ENCODE measurements around the gene PRR30.

GRCh38 chr2:27186613-27187345 lies 47.6 kb upstream of the PRR30 start:
- TF ChIP-seq POLR2AphosphoS5 (IDR thresholded peaks at IDR 0.05; ENCODE audit: low read depth, low read length): no peak
- TF ChIP-seq POLR2A (IDR thresholded peaks at IDR 0.05; ENCODE audit: low read depth, low read length): no peak
- no peak for TF ChIP-seq PAX5 (IDR thresholded peaks at IDR 0.05; ENCODE audit: insufficient read depth, low read length, severe bottlenecking)
- no peak for TF ChIP-seq TAF1 (IDR thresholded peaks at IDR 0.05; ENCODE audit: low read depth, low read length)
